Esophagus mucosa (tissue), 1 donor: ENCODE measurements around the gene HBZ. TPM values are rescaled to one million over a fixed set of nuclear protein-coding genes. Genes with fewer than 3 reads are reported as not detected.
"Not testable (repeated sequence)": the region's sequence is repeated elsewhere in the genome, so short reads cannot be mapped to it uniquely, and the experiment has no call there.

Experiments used
- ATAC-seq: fragments of 200-7000 bp; cut with Tn5 transposase; one replicate; pipeline ENCODE4 v1.9.1; 2020
- total RNA-seq: library from RNA; stranded (reverse); gene quantifications from one replicate; pipeline ENCODE4 v1.2.4, GENCODE V29; 2023
- donor health status: DM: yes; HTN: yes; CAD: no.

Gene HBZ
- not detected for total RNA-seq

DNA sequence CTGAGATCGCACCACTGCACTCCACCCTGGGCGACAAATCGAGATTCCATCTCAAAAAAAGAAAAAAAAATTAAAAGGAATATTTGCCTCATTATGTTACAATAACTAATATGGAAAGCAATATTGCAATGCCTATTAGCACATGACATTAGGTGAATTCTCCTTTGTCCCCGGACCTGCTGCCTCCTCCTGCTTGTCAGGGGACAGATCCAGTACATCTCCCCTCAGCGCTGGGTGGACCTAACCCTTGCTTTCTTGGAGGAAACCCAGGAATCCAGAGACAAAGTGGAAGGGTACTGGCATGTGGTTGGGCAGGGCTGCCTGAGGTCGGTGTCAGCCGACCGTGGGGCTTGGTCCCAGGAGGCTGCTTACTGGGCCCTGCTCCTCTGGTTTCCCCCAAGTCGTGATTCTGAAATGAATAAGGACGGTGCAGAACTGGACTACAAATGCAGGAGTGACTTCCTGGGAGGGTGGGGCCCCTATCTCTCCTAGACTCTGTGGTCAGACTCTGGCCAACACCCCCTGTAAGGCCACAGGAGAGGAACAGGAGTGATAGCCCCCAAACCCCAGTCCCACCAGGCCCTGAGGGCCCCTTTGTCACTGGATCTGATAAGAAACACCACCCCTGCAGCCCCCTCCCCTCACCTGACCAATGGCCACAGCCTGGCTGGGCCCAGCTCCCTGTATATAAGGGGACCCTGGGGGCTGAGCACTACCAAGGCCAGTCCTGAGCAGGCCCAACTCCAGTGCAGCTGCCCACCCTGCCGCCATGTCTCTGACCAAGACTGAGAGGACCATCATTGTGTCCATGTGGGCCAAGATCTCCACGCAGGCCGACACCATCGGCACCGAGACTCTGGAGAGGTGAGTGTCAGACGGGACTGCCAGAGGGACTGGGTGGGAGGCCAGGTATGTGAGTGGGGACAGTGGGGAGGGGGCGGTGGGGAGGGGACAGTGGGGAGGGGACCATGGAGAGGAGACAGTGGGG is at the start of gene HBZ:
HBZ (plus strand) TSS at position 504 of the 988 bp plus-strand sequence; CDS start at position 770, 266 bp downstream.
- ATAC-seq, result peak; percentile 42

DNA sequence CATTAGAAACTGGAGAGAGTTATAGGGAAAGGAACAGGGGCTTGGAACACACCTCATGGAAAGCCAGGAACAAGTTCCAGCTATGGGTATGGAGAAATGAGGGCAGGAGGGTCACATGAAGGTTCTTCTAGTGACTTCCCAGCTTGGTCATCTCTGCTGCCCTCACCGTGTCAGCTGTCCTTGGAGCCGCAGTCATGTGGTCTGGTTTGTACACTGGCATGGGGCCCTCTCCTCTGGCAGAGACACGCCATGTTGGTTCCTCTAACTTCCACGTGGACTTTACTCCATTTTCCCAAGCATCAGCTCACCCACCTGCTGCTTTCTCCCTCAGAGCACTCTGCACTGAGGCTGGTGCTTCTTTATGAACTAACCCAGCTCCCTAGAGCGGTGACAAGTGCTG is 48.1 kb upstream of the HBZ start:
- ATAC-seq, result no peak

DNA sequence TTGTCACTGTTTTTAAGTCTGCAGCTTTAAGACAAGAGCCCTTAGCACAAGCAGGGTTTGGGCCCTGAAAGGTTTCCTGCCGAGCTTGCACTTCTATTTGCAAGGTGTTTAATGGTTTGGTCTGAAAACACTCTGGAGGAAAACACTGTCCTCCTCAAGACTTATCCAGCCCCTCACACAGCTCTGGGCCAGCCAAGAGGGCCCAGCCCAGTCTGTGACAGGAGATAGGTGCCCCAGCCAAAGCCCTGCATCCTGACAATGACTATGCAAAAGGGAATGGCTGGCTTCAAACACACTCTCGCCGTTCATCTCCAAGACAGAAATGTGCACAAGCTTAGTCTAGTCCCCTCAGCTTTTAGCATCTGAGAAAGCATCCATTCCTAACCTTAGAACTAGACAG is 47.5 kb upstream of the HBZ start:
- ATAC-seq, result no peak

DNA sequence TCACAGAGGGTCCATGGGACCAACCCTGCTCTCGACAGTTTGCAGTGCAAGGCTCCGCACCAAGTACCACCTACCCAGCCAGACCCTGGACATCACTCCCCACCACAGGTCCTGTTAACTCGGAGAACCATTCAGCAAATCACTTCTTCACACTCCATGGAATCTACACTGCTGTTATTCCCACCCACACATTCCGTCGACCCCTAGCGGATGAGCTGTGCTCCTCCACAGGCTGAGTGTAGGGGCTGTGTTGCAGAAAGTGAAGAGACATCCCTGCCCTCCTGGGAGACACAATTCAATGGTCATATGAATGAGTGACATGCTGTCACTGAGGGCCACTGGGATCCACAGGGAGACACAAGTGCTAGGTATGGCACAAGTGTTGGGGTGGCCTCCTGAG is 46.9 kb upstream of the HBZ start:
- no peak for ATAC-seq

DNA sequence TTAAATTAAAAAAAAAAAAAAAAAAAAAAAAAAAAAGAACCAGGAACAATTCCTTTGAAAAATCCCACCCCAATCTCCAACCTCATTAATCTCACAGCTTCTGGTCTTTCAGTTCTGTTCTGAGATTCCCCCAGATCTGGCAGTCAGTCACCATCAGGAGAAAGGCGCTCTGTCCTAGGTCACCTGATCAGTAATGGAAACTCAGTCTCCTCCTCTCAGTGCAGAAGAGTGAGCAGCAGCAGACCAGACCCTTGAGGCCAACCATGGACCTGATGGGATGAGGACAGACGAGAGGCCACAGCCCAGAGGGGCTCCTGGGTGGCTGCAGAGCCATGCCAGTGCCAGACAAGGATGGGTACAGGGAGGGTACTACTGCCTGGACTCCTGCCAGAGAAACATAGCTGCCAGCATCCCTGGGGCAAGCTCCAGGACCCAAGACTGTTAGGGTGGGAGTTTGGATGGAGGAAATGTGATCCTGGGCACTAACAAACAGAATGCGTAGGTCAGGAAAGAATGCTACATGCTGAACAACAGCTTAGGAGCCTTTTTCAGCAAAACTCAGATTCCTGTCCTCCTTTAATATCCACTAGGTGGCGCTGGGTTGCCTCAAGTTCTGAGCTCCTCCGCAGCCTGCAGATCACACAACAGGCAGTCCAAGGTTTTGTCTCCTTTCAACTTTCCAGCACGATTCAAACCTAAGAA is 45.7 kb upstream of the HBZ start:
- peak; percentile 54 for ATAC-seq

DNA sequence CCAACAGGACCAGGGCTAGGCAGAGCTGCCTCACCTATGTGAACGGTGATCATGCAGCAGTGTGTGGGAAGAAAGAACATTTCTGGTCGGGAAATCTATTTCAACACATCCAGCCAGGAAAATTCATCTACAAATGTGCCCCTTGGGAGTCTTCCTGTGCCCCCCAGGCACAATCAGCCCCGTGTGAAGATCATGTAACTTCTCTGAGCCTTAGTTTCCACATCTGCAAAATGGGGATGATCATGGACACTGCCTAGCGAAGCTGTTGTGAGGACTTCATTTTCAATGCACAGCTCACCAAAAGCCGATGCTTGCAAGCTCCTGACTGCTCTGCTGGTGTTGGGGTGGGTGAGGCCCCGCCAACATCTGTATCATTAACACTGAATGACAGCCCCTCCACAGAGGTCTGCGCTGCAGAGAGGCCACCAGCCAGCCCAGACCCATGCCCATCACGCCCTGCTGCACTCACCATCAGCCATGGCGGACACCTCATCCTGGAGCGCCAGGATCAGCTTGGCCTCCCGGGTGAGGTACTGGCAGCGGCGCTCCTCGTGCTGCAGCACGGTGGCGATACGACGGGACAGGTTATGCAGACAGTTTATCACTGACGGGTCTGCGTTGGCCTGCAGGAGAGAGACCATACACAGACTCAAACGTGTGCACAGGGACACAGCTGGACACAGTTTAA is 40.1 kb upstream of the HBZ start:
- ATAC-seq, result no peak

DNA sequence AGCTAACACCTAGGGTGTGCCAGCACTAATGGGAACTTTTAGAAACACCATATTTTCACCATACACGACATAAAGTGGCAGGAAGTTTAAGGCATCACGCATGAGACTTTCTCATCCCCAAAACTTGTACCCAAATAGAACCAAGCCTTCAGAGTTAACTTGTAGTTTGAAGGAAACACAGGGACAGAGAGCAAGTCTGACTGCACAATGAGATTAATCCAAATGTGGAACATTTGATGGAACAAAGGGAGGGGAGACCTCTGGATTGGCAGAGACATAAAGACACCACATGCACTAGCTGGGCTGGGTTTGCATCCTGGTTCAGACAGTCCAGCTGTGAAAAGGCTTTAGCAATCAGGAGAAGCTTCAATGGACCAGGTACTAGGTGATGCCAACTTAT is 38.1 kb upstream of the HBZ start:
- ATAC-seq, result no peak

DNA sequence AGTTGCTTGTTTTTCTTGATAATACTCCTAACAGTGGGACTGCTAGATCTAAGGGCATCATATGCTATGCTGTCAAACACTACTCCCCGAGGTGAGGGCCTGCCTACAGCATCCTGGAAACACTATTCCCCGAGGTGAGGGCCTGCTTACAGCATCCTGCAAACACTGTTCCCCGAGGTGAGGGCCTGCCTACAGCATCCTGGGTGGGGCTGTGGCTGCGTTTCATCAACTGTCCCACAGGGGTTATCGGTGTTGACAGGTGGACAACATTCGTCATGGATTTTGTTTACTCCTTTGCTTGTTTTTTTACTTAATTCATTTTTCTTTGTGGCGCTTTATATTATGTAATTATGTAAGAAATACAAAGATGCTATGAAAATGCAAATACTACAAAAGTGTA is 36.4 kb upstream of the HBZ start:
- no peak for ATAC-seq

DNA sequence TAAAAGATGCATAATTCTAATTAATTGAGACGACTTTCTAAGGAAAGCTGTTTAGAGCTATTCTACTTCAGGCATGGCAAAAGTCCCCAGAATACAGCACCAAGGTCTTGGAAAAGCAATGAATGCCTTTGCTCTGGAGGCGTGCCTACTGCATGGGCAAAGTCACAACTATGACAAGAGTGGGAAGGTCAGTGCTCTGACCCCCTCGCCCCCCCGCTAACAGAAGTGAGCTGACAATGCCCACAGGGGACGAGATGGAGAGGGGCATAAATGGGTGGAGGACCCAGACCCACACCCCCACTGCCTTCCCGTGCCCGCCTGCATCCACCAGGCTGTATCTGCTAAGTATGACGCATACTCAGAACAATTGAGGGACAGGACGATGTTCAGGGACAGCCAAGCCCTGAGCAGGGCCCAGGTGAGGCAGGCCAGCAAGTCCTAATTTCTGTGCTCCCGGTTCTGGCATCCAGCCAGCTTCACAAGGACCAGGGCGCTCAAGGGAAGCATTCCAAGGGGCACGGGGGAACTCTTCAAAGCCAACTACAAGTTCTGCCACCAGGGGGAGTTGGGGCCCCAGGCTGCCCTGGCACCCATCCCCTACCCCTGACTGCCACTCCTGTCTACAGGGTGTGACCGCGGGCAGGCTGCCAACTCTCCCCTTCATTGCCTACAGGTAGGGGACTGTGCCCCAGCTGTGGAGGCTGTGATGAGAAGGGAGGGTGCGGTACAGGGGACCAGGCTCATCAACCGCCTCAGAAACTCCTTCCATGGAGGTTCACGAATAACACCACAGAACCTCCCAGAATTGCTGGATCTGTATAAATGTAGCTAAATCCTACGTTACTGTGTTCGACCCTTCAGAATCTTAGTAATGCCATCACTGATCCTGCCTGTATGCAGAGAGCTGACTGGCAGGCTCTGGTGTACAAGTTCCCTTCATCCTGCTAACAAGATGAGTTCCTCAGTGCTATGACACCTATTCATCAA is 34.8 kb upstream of the HBZ start:
- peak; percentile 64 for ATAC-seq

DNA sequence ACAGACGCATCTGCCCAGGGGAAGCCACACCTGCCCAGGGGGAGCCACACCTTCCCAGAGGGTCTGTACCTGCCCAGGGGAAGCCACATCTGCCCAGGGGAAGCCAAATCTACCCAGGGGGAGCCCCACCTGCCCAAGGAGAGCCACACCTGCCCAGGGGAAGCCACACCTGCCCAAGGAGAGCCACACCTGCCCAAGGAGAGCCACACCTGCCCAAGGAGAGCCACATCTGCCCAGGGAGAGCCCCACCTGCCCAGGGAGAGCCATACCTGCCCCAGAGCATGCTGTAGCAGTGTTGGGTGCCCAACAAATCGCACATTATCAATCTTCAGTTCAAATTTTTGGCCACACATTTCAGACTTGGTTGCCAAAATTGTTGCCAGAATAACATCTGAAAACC is 33.6 kb upstream of the HBZ start:
- ATAC-seq, result peak; percentile 31

DNA sequence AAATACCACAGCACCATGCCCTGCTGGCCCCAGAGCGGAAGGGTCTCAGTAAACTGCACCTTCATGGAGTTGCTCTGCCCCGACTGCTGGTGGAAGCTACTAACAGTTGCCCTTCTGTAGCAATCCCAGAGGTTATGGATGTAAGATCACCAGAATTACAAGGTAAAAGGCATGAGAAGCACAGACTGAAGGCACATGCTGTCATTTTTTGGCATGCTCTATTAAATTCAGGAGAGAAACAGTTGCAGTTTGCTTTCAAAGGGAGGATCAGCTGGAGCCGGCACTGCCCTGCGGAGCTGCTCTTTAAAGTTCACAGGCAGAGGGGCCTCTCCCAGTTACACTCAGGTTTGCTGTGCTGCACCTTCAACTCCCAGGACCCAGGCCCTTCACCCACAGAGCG is 33.1 kb upstream of the HBZ start:
- ATAC-seq, result no peak

DNA sequence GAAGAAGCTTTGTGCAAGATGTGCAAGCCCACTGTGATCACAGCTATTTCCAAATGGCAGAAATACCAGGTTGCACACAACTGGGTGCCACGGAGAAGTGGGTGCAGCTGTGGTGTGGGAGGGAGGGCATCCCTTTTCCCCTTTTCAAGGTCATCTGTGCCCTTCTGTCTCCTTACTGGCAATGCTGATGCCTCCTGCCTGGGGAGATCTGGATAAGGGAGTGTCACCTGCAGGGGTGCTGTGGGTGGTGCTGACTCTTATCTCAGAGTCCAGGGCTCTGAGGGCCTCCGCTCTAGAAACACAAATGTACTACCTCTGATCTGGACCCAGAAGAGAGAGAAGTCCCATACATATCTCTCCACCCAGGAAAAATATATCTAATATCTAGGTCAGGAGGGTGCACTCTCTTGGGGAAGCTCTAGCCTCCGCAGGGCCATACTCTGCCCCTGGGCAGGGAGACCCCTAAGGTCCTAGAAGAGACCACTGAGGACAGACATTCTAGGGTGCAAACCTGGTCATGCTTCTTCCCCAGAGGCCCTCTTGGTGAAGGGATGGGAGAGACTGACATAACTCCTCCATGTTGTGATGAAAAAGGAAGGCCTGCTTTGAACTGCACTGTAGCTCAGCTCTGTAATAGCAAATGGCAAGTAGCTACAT is 32.5 kb upstream of the HBZ start:
- no peak for ATAC-seq

DNA sequence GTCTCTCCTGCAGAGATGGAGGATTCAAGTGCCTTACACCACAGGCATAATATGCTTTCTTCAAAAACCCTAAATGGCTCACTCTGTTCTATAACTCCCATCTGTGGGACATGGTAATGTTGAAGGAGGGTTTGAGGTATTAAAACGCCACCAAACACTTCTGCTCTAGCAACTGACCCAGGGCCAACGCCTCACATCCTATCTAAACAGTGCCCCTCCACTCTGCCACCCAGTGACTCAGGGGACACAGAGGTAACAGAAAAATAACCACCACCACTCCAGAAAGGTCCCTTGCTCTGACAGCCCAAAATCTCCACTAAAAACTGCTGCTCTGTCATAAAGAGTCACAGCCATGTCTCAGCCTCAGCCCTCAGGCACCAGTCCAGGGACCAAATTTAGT is 31.7 kb upstream of the HBZ start:
- ATAC-seq, result no peak

DNA sequence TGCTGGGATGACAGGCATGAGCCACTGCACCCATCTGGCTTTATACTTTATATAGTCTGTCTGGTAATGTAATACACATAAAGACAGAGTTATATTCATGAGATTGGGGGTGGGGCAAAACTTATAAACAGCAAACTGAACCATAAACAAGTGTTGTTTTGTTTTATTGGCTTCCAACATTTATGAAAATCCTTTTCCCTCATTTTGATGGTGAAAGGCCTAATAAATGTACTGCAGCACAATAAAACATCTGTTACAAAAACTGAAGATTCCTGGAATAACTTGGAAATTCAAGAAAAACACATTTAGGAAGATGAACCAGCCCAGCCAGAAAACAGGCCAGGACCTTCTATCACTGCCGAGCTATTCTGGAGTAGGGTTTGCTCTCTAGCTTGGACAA is 30.1 kb upstream of the HBZ start:
- no peak for ATAC-seq

DNA sequence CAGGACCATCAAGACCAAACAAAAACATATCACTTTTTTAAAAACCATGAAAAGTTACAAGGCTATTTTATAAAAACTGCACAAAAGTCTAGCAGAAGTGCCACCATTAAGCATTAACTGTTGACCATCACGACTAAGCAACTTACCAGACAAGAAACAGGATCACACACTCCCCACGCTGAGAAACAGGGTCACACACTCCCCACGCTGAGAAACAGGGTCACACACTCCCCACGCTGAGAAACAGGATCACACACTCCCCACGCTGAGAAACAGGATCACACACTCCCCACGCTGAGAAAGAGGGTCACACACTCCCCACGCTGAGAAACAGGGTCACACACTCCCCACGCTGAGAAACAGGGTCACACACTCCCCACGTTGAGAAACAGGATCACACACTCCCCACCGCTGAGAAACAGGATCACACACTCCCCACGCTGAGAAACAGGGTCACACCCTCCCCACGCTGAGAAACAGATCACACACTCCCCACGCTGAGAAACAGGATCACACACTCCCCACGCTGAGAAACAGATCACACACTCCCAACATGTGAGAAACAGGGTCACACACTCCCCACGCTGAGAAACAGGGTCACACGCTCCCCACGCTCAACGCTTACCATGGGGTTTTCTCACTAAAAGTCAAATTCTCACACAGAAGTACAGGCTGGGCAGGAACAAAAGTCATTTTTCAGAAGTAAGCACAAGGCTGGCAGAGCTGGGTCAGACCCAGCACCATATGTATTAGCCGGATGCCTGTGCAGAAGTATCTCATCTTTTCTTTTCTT is 28.7 kb upstream of the HBZ start:
- not testable (repeated sequence) for ATAC-seq

DNA sequence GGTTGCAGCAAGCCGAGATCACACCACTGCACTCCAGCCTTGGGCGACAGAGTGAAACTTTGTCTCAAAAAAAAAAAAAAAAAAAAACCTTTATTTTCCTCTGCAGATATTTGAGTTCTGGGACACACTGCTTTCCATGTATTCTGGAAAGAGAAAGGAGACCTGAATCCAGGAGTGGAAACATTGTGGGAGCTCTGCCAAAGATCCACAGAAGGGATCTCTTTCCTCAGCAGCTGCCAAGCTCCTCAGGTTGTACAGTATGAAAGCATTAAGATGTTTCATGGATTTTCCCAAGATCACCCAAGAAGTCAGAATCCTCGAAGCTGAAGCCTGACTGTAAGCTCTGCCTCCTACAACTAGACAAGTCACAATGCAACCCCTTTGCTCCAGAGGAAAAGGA is 27.4 kb upstream of the HBZ start:
- no peak for ATAC-seq

DNA sequence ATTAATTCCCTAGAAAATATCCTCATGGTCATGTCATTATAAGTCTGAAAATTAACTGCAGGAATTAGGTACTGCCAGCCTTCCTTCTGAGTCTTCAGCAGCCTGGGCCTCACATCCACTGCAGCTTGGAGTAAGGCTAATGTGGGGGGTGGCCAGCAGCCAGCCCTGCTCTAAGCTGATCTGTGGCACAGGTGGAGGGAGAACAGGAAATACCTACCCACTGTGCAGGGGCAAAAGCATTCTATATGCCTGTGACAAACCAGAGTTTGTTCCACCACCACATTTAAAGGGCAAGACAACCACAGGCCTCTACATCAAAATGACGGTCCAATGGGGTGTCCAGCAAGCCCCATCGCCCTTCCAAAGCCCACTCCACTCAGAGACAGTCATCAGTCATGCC is 23.4 kb upstream of the HBZ start:
- ATAC-seq, result no peak

DNA sequence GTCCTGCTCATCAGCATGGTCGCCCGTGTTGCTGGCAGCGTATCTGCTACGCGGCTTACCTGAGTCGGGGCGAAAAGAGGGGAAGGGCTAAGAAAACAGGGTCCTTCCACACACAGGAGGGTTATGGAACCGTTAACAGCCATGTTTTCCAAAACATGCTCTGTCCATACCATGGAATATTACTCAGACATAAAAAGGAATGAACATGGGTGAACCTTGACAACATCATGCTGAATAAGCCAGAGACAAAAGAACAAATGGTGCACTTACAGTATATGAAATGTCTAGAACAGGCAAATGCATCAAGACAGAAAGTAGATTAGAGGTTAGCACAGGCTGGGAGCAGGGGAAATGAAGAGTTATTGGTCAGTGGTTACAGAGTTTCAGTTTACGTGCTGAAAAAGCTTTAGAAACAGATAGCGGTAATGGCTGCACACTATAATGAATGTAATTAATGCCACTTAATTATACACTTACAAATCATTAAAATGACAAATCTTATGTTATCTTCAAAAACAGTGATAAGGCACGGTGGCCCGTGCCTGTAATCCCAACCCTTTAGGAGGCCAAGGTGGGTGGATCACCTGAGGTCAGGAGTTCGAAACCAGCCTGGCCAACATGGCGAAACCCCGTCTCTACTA is 21.8 kb upstream of the HBZ start:
- ATAC-seq, result no peak

DNA sequence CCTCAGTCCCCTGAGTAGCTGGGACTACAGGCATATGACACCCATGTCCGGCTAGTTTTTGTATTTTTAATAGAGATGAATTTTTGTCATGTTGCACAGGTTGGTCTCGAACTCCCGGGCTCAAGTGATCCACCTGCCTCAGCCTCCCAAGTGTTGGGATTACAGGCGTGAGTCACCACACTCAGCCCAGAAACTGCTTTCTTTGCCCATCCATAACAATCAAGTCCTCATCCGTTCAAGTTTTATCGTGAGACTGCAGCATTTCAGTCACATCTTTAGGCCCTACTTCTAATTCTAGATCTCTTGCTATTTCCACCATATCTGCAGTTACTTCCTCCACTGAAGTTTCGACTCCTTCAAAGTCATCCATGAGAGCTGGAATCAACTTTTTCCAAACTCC is 20.3 kb upstream of the HBZ start:
- no peak for ATAC-seq

DNA sequence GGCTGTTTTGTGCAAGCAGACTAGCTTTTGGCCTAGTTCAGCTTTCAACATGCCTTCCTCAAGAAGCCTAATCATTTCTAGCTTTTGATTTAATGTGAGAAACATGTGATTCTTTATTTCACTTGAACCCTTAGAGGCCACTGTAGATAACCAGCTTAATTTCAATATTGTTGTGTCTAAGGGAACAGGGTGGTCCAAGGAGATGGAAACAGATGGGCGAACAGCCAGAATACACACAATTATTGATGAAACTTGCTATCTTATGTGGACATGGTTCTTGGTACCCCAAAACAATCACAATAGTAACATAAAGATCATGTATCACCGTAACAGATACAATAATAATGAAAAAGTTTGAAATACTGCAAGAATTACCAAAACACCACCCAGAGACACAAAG is 18.7 kb upstream of the HBZ start:
- no peak for ATAC-seq
